HEK293 (cell line): ENCODE measurements around the gene CDC42.

Experiments used
- FEZF1 ChIP-seq: fragments of 450-650 bp; formaldehyde crosslinking; IDR thresholded peaks from 2 replicates; pipeline ENCODE4 v1.5.1; 2016; ENCODE audit warnings: missing biosample characterization, missing genetic modification characterization
- GLIS1 ChIP-seq: fragments of 450-650 bp; formaldehyde crosslinking; IDR thresholded peaks from 2 replicates; pipeline ENCODE4 v1.5.1; 2016; ENCODE audit warnings: missing biosample characterization, missing genetic modification characterization
- KLF10 ChIP-seq: fragments of 450-650 bp; IDR thresholded peaks from 2 replicates; pipeline ENCODE4 v1.5.1; 2018; ENCODE audit warnings: missing biosample characterization, mild to moderate bottlenecking, missing genetic modification characterization
- OSR2 ChIP-seq: fragments of 450-650 bp; formaldehyde crosslinking; IDR thresholded peaks from 2 replicates; pipeline ENCODE4 v1.5.1; 2016; ENCODE audit warnings: missing biosample characterization, missing genetic modification characterization
- REPIN1 ChIP-seq: fragments of 450-650 bp; formaldehyde crosslinking; IDR thresholded peaks from 2 replicates; pipeline ENCODE4 v1.5.1; 2017; ENCODE audit warnings: missing biosample characterization, missing genetic modification characterization, low read depth
- SP7 ChIP-seq: fragments of 450-650 bp; formaldehyde crosslinking; IDR thresholded peaks from 2 replicates; pipeline ENCODE4 v1.5.1; 2016; ENCODE audit warnings: missing biosample characterization, missing genetic modification characterization
- ZBTB1 ChIP-seq: fragments of 450-650 bp; formaldehyde crosslinking; IDR thresholded peaks from 2 replicates; pipeline ENCODE4 v1.5.1; 2016; ENCODE audit warnings: missing biosample characterization, missing genetic modification characterization
- ZBTB11 ChIP-seq: fragments of 450-650 bp; formaldehyde crosslinking; conservative IDR thresholded peaks from 2 replicates; pipeline ENCODE4 v1.5.1; 2016; ENCODE audit warnings: low read depth, missing biosample characterization, missing genetic modification characterization
- ZBTB17 ChIP-seq: fragments of 450-650 bp; formaldehyde crosslinking; IDR thresholded peaks from 2 replicates; pipeline ENCODE4 v1.5.1; 2016; ENCODE audit warnings: missing biosample characterization, missing genetic modification characterization
- ZEB2 ChIP-seq: fragments of 450-650 bp; formaldehyde crosslinking; IDR thresholded peaks from 2 replicates; pipeline ENCODE4 v1.5.1; 2016; ENCODE audit warnings: missing biosample characterization, missing genetic modification characterization
- ZIC2 ChIP-seq: fragments of 450-650 bp; formaldehyde crosslinking; IDR thresholded peaks from 2 replicates; pipeline ENCODE4 v1.5.1; 2016; ENCODE audit warnings: missing biosample characterization, missing genetic modification characterization
- ZNF10 ChIP-seq: fragments of 450-650 bp; formaldehyde crosslinking; IDR thresholded peaks from 2 replicates; pipeline ENCODE4 v1.5.1; 2017; ENCODE audit warnings: missing biosample characterization, missing genetic modification characterization
- ZNF112 ChIP-seq: fragments of 450-650 bp; formaldehyde crosslinking; IDR thresholded peaks from 2 replicates; pipeline ENCODE4 v1.5.0; 2017; ENCODE audit warnings: missing biosample characterization, missing genetic modification characterization
- ZNF169 ChIP-seq: fragments of 450-650 bp; formaldehyde crosslinking; IDR thresholded peaks from 2 replicates; pipeline ENCODE4 v1.5.1; 2016; ENCODE audit warnings: missing biosample characterization, missing genetic modification characterization
- ZNF18 ChIP-seq: fragments of 450-650 bp; formaldehyde crosslinking; IDR thresholded peaks from 2 replicates; pipeline ENCODE4 v1.5.1; 2016; ENCODE audit warnings: missing biosample characterization, missing genetic modification characterization
- ZNF391 ChIP-seq: fragments of 450-650 bp; formaldehyde crosslinking; IDR thresholded peaks from 2 replicates; pipeline ENCODE4 v1.5.1; 2016; ENCODE audit warnings: low read depth, missing biosample characterization, missing genetic modification characterization, borderline replicate concordance
- ZNF426 ChIP-seq: fragments of 450-650 bp; formaldehyde crosslinking; IDR thresholded peaks from 2 replicates; pipeline ENCODE4 v1.5.1; 2017; ENCODE audit warnings: missing biosample characterization, missing genetic modification characterization, mild to moderate bottlenecking, inconsistent platforms, moderate library complexity
- ZNF473 ChIP-seq: fragments of 450-650 bp; formaldehyde crosslinking; IDR thresholded peaks from 2 replicates; pipeline ENCODE4 v1.5.1; 2017; ENCODE audit warnings: missing biosample characterization, missing genetic modification characterization
- ZNF48 ChIP-seq: fragments of 450-650 bp; formaldehyde crosslinking; IDR thresholded peaks from 2 replicates; pipeline ENCODE4 v1.5.1; 2016; ENCODE audit warnings: missing biosample characterization, missing genetic modification characterization
- ZNF521 ChIP-seq: fragments of 450-650 bp; formaldehyde crosslinking; IDR thresholded peaks from 2 replicates; pipeline ENCODE4 v1.5.1; 2017; ENCODE audit warnings: missing biosample characterization, mild to moderate bottlenecking, missing genetic modification characterization
- ZNF529 ChIP-seq: fragments of 450-650 bp; formaldehyde crosslinking; IDR thresholded peaks from 2 replicates; pipeline ENCODE4 v1.5.1; 2017; ENCODE audit warnings: missing genetic modification characterization, missing biosample characterization; ENCODE audit not compliant: insufficient replicate concordance
- ZNF549 ChIP-seq: fragments of 450-650 bp; IDR thresholded peaks from 2 replicates; pipeline ENCODE4 v1.5.1; 2018; ENCODE audit warnings: missing biosample characterization, missing genetic modification characterization, mild to moderate bottlenecking, inconsistent platforms, moderate library complexity
- ZNF600 ChIP-seq: fragments of 450-650 bp; formaldehyde crosslinking; IDR thresholded peaks from 2 replicates; pipeline ENCODE4 v1.5.1; 2016; ENCODE audit warnings: missing biosample characterization, missing genetic modification characterization
- ZNF670 ChIP-seq: fragments of 450-650 bp; formaldehyde crosslinking; IDR thresholded peaks from 2 replicates; pipeline ENCODE4 v1.5.1; 2016; ENCODE audit warnings: missing biosample characterization, missing genetic modification characterization, low read depth
- ZNF76 ChIP-seq: fragments of 450-650 bp; formaldehyde crosslinking; IDR thresholded peaks from 2 replicates; pipeline ENCODE4; 2016; ENCODE audit warnings: low read depth, missing biosample characterization, missing genetic modification characterization, borderline replicate concordance
- ZSCAN4 ChIP-seq: fragments of 450-650 bp; formaldehyde crosslinking; IDR thresholded peaks from 2 replicates; pipeline ENCODE4 v1.5.1; 2017; ENCODE audit warnings: missing biosample characterization, missing genetic modification characterization
- TF ChIP-seq, protein P1 (sequence below): fragments of 450-650 bp; formaldehyde crosslinking; IDR thresholded peaks from 2 replicates; pipeline ENCODE4 v1.5.1; 2016; ENCODE audit warnings: missing biosample characterization, missing genetic modification characterization
- TF ChIP-seq, protein P2 (sequence below): fragments of 450-650 bp; formaldehyde crosslinking; IDR thresholded peaks from 2 replicates; pipeline ENCODE4 v1.5.1; 2017; ENCODE audit warnings: missing biosample characterization, mild to moderate bottlenecking, missing genetic modification characterization, moderate library complexity

Gene CDC42

DNA sequence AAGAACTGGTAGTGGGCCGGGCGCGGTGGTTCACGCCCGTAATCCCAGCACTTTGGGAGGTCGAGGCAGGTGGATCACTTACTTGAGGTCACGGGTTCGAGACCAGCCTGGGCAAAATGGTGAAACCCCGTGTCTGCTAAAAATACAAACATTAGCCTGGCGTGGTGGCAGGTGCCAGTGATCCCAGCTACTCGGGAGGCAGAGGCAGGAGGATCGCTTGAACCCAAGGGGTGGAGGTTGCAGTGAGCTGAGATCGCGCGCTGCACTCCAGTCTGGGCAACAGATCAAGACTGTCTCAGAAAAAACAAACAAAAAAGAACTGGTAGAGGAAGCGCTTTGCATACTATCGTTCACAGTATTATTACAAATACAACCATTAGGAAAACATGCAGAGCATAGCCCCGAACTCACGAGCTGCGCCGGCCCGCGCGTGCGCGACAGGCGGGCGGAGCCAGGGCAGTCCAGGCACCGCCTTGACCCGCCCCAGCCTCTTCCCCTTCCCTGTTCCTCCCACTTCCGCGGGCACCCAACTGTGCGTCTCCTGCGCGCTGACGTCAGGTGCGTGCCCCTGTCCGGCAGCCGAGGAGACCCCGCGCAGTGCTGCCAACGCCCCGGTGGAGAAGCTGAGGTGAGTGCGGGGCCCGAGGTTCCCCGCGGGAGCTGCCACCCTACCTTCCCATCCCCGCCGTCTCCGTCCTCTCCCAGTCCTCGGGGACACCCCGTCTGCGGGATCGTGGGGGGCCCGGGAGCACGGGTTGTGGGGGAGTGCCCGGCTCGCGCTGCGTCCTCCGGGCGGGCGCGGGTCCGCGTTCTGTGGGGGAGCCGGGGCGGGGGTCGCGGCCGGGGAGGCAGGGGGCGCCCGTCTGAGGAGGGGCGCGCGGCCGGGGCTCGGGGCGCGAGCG lies at the start of gene CDC42 (continued):
- TF ChIP-seq ZNF112 (no peak), ZNF670 (tag by site-specific recombination) (no peak), ZEB2 (tag by site-specific recombination) (peak; percentile 97), ZBTB1 (tag by site-specific recombination) (peak; percentile 66; the same call in 1 of the 2 replicates), ZNF549 (tag by site-specific recombination) (no peak), ZNF529 (no peak), ZNF600 (tag by site-specific recombination) (peak; percentile 43), ZNF18 (tag by site-specific recombination) (no peak), ZNF426 (tag by site-specific recombination) (no peak), ZNF391 (tag by site-specific recombination) (peak; percentile 78; the same call in 1 of the 2 replicates), OSR2 (tag by site-specific recombination) (0 out of 2 replicates have a peak, but pooled peaks have one; percentile 36), SP7 (peak; percentile 88), ZNF10 (tag by site-specific recombination) (no peak), ZNF169 (tag by site-specific recombination) (no peak), ZNF48 (no peak), REPIN1 (tag by site-specific recombination) (peak; percentile 75; the same call in 1 of the 2 replicates), ZBTB17 (tag by site-specific recombination) (no peak), ZIC2 (peak; percentile 90), ZNF521 (tag by site-specific recombination) (no peak), ZSCAN4 (no peak), FEZF1 (tag by site-specific recombination) (no peak), ZNF76 (tag by site-specific recombination) (peak; percentile 71; the same call in 1 of the 2 replicates), KLF10 (tag by site-specific recombination) (peak; percentile 79; the same call in 1 of the 2 replicates), ZBTB11 (tag by site-specific recombination) (peak; percentile 68), GLIS1 (peak; percentile 63), ZNF473 (tag by site-specific recombination) (no peak)
- TF ChIP-seq, protein P1, sequence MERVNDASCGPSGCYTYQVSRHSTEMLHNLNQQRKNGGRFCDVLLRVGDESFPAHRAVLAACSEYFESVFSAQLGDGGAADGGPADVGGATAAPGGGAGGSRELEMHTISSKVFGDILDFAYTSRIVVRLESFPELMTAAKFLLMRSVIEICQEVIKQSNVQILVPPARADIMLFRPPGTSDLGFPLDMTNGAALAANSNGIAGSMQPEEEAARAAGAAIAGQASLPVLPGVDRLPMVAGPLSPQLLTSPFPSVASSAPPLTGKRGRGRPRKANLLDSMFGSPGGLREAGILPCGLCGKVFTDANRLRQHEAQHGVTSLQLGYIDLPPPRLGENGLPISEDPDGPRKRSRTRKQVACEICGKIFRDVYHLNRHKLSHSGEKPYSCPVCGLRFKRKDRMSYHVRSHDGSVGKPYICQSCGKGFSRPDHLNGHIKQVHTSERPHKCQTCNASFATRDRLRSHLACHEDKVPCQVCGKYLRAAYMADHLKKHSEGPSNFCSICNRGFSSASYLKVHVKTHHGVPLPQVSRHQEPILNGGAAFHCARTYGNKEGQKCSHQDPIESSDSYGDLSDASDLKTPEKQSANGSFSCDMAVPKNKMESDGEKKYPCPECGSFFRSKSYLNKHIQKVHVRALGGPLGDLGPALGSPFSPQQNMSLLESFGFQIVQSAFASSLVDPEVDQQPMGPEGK (tag by site-specific recombination): peak; percentile 91
- TF ChIP-seq, protein P2, sequence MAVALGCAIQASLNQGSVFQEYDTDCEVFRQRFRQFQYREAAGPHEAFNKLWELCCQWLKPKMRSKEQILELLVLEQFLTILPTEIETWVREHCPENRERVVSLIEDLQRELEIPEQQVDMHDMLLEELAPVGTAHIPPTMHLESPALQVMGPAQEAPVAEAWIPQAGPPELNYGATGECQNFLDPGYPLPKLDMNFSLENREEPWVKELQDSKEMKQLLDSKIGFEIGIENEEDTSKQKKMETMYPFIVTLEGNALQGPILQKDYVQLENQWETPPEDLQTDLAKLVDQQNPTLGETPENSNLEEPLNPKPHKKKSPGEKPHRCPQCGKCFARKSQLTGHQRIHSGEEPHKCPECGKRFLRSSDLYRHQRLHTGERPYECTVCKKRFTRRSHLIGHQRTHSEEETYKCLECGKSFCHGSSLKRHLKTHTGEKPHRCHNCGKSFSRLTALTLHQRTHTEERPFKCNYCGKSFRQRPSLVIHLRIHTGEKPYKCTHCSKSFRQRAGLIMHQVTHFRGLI (tag by site-specific recombination): no peak
